HL-60 (cell line): ENCODE results near the gene FTSJ1.

Experiments used
- POLR2AphosphoS5 ChIP-seq: IDR thresholded peaks from 2 replicates; pipeline ENCODE4 v1.6.1; 2012; ENCODE audit warnings: low read depth
- REST ChIP-seq: IDR thresholded peaks from 2 replicates; pipeline ENCODE4 v1.6.1; 2012; ENCODE audit warnings: low read depth; ENCODE audit not compliant: insufficient replicate concordance
- TF ChIP-seq, protein P1 (sequence below): IDR thresholded peaks from one replicate; pipeline ENCODE4 v1.5.1; 2011; ENCODE audit warnings: low read length, control low read depth, inconsistent platforms; ENCODE audit not compliant: insufficient read depth

DNA sequence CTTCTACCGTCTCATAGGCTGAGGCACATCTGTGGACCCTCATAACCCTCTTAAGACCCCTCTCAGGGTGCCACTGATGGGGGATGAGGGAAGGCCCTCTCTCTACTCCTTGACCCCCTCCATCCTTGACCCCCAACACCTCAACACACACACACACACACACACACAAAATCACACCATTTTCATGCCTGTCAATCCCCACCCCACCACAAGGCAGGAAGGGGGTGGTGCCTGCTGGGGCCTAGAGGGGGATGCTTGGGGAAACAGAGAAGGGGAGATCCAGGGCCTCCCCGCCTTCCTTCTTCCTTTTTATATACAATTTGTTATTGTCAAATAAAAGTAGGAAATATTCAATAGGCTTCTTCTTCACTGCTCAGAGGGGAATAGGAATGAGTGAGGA, 44.5 kb downstream of the FTSJ1 start:
- TF ChIP-seq, protein P1, sequence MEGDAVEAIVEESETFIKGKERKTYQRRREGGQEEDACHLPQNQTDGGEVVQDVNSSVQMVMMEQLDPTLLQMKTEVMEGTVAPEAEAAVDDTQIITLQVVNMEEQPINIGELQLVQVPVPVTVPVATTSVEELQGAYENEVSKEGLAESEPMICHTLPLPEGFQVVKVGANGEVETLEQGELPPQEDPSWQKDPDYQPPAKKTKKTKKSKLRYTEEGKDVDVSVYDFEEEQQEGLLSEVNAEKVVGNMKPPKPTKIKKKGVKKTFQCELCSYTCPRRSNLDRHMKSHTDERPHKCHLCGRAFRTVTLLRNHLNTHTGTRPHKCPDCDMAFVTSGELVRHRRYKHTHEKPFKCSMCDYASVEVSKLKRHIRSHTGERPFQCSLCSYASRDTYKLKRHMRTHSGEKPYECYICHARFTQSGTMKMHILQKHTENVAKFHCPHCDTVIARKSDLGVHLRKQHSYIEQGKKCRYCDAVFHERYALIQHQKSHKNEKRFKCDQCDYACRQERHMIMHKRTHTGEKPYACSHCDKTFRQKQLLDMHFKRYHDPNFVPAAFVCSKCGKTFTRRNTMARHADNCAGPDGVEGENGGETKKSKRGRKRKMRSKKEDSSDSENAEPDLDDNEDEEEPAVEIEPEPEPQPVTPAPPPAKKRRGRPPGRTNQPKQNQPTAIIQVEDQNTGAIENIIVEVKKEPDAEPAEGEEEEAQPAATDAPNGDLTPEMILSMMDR = no peak
- TF ChIP-seq POLR2AphosphoS5 = no peak
- no peak for TF ChIP-seq REST
